GM21737 (cell line): ENCODE data around the gene URM1.

ENCODE experiments used
- ATAC-seq: cut with Tn5 transposase; IDR thresholded peaks from one replicate; pipeline ENCODE4 v1.9.1; 2021; ENCODE audit warnings: mild to moderate bottlenecking, moderate library complexity; ENCODE audit not compliant: unreplicated experiment

URM1 gene

DNA sequence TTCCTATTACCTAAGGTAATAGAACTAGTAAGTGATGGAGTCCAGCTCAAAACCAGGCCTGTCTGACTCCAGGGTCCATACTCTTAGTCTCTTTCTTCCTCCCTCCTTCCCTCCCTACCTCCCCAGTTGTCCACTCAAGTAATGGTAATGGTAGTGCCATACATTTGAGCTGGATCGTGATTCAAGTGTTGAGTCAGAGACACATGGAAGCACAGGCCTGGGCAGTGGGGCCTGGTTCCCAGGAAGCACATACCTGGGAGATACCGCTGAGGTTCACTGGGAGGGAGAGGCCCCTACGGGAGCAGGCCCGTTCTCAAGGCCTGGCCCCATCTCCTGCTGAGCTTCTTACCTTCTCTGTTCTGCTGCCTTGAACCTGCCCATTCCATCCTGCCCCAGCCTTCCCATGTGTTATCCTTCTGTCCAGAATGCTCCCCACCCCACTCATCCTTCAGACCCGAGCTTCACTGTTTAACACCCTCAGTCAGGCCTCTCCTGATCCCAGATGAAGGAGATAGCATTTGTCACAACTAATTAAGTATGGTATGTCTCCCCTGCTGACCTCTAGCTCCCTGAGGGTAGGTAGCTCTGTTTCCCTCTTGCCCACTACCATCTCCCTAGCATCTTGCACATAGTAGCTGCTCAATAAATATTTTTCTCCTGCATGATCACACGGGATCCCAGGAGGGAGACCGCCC lies 13.8 kb downstream of the URM1 start:
- ATAC-seq = no peak

DNA sequence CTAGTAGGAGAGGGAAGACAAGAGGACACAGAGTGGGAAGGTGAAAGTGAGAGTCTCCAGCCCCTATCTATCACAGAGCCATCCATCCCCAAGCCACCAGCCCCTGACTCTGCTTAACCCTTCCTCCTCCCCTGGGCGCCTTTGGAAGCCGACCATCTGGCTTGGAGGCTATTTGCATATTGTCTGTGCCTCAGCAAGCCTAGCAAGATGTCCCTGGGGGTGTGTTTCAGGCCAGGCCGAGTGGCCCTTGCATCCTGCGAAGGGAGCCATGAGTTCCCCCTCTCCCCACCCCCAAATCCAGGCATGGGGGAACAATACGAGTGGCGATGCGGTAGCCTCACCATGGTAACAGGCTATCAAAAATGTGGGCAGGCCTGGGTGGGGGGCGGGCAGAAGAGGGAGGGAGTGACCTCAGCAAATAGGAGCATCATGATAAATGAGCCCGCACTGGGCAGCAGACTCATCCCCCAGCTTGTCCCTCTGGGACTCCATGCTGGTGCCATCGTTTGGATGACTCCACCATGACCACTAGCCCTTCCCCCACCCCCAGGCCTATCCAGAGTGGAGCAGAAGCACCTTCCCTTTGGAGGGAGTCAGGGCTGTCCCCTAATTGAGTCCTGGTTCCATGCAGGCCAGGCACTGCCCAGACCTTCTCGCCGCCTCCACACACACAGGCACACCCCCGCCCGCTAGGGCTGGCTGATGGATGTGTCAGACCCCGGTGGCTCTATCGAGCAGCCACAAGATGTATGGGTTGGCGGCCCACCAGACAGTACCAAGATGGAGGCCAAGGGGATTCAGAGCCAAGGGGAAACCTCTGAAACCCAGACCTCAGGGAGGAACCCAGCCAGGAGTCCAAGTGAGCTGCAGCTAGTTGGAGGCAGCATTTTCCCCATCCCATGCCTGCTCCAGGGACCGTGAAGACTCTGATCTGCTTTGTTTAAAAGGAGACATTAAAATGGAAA lies 14.6 kb downstream of the URM1 start:
- ATAC-seq = no peak

DNA sequence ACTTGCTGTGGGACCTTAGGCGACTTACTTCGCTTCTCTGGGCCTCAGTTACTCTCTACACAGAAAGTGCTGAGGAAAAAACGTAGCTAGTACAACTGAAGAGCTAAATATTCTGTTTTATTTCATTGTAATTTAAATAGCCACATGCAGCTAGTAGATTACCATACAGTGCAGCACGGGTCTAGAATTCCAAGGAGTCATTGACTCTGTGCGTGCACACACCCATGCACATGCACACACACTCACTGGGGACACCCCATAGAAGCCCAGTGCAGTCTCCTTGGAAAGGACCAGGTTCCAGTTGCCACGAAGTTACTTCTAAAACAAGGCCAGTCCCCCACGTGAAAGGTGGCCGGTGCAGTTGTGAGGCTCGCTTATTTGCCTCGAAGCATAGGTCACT lies 17.0 kb downstream of the URM1 start:
- no peak for ATAC-seq

DNA sequence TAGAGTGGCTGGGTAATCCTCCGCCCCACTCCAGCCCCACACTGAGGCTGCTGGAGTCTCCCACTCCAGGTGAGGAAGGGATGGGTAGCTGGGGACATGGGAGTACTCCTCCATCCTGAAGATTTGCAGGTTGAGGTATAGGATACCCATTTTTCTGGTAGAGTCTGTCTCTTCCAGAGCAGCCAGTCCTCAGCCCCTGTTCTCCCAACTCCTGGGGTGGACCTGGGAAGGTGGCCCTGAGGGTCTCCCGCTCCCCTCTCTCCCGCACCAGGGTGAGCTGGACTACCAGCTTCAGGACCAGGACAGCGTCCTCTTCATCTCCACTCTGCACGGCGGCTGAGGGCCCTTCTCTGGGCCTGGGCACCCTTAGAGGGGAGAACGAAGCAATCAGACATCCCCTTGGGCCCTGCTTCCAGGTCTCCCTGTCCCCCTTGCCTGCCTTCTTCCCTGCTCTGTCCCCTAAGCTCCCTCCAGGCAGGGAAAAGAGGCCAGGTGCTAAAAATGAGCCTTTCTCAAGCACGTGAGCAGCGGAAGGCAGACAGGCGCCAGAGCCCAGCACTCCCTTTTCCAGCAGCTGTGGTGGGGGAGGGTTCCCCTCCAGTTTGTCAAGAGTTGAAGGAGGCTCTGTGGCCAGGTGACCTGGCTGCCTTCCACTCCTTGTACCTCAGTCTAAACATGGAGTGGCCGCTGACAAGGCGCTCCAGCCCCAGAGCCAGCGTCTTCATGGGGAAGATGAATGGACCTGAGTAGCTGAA lies 18.4 kb downstream of the URM1 start:
- ATAC-seq = no peak

DNA sequence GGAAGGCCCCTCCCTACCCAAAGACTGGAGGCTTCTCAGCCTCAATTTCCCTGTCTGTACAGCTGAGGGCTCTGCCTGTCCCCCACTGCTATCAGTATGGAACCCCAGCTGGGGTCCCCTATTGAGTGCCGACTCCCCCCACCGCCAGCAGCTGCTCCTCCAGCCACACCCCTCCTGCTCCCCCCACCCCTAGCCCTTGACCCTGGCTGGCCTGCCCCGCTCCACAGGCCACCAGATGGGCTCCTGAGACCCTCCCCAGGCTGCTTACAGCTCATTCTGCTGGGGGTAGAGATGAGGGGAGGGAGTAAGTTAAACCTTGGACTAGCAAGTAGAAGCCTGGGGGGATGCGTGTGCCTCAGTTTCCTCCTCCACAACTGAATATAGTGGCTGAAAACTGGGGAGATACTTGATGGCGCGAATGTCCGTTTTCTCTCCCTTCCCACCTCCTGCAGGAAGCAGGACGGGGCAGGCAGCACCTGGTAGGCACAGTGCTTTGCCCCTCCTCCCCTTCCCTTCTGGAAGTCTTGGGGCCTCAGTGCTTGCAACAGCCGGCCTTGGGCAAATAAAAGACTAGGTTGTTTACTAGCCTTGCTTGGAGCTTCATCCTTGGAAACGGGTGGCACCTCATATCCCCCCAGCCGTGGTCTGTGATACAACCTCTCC lies 19.1 kb downstream of the URM1 start:
- no peak for ATAC-seq

DNA sequence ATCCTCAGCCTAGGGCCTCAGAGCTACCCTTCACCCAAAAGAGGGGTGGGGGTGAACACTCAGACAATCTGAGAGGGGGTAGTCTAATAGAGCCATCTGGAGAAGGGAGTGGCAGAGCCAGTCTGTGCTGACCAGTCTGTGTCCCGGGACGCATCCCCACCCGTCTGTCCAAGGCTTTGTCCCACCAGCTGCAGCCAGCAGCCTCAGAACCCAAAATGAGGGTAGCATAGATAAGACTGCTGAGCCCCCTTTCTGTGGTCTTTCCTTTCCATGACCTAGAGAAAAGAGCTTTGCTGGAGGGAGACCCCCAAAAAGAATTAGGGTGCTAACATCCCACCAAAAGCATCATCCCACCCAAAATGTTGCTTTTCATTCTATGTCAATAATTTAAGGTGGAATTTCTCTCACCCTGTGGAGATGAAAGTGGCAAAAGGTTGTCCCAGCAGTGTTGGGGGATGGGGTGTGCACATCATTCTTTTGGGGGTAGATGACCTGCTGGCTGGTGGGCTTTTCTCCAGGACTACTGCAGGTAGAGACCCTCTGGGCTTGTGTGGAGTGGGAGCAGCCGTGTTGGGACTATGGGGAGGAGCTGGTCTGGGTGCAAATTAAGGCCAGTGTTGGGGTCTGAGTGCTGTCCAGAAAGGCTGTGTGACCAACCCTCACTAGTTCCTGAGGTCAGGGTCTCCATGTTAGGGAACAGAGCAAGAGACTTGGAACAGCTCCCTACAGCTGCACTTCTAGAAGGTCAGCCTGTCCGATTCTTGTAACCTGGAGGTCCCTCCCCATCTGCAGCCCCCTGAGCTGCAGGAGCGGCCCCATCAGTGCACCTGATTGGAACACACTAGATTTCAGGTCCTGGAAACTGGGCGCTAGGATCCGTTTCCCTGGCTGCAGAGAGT lies 19.9 kb downstream of the URM1 start:
- ATAC-seq = no peak

DNA sequence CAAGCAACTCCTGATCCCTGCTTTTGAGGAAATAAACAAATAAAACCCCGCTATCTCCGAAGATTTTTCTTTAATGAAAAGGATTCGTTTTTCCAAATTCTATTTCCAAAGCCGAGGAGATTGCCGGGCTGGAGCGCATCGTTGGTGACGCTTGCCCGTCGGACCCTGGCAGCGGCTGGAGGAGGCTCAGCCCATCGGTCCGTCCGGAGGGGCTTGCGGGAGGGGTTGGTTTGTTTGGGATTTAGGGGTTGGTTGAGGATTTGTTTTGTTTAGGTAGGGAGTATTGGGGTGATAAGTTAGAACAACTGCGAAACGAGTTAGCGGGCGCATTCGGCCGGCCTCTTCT lies 20.8 kb downstream of the URM1 start:
- no peak for ATAC-seq

DNA sequence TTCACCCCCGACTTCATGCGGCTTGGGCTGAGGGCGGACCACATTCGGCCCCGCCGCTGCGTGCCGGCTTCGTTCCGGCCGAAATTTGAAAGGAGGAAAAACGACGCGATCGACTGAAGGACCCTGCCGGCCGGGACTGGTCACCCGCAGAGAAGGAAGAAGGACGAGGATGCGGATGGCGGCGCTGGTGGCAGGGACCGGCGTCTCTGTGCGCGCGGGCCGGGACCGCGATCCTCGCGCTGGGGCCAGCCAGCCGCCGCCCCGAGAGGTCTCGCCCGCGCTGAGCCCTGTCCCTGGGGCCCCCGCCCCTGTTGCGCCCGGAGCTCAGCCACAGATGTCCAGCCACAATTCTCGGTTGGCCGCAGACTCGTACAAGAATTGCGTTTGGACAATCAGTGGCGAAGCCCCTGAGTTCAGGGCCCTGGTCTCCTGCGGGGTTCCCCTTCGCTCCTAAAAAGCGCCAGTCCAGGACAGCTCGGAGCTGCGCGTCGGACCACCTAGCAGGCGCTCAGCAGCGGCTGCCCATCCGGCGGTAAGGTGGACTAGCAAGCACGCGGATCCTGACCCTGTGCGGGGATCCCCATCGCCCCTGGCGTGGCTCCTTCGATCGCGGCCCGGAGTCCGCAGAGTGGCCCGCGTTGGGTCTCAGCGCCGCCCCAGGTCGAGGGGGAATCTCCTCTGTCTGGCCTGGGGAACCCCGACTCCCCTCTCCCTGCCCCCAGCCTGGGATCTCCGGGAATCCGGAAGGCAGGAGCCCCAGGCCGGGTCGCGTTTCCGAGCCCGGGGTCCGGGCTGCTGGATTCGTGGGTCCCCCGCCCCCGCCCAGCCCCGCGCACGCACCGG lies 21.3 kb downstream of the URM1 start:
- no peak for ATAC-seq

DNA sequence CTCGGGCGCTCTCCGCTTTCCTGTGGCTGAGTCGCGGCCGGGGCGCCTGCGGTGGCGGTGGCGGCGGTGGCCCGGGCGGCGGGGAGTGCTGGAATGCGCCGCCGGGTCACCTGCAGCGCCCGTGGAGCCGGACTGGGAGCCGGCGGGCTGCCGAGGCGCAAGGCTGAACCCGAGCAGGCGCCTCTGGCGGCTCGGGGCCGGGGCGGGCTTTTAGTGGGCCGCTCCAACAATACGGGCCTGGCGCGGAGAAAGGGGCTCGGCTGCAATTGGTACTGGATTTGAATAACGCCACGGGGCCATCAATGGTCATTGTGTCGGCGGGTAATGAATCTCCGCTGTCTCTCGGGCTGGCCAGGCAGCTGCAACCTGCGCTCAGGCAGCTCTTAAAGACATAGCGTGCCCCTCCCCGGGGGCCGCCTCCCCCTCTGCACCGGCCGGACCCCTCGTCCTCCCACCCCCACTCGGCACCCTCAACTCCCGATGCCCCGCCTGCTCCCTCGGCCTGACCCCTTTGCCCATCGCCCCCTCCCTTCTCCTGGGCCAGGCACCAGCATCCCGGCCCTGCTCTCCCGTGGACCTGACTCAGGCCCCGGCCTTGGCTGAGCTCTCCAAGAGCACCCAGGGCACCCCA lies 22.1 kb downstream of the URM1 start:
- no peak for ATAC-seq

DNA sequence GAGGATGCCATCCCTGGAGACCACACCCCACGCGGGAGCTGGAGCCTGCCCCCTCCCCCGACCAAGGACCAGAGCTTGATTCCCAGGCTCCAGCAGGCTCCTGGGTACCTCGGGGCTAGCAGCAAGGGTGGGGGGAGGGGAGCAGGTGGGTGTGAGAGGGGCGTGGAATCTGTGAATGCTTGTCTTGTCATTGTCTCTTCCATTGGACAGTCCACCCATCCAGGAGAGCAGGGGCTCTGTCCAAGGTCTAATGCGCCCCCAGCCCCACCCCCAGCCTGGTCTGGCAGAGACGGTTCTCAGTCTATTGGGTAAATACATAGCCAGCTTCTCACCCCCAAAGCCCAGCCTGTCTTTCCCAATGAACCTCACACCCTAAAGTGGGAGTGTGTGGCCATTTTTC lies 22.8 kb downstream of the URM1 start:
- no peak for ATAC-seq

DNA sequence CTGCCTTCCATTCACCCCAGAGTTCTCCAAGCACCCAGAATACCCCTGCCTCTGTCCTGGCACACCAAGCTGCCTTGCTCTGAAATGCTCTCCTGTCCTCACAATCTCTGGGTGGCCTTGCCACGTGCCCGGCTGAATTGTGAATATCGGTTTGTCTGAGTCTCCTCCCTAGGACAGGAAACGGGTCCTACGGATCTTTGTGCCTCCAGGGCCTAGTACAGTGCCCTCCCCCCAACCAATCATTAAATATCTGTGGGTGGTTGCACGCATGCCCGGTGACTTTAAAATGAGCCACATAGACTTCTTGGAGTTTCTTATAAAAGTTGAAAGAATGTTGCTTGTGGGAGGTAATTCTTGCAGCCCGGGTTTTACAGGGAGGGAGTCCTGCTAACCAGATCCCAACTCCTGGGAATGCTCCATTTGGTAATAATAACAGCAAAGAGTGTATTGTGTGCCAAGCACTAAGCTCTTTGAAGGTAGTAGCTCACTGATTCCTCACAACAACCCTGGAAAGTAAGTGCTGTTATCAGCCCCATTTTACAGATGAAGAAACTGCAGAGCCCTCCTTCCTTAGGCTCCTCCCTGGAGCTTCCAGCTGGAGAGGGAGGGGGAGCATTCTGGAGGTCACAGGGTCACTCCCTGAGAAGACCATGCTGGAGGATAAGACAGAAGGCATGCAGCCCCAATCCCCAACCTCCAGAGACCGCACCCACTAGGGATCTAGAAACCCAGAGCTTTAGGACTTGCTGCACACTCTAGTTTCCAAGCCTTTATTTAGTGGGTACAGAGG lies 23.4 kb downstream of the URM1 start:
- no peak for ATAC-seq

DNA sequence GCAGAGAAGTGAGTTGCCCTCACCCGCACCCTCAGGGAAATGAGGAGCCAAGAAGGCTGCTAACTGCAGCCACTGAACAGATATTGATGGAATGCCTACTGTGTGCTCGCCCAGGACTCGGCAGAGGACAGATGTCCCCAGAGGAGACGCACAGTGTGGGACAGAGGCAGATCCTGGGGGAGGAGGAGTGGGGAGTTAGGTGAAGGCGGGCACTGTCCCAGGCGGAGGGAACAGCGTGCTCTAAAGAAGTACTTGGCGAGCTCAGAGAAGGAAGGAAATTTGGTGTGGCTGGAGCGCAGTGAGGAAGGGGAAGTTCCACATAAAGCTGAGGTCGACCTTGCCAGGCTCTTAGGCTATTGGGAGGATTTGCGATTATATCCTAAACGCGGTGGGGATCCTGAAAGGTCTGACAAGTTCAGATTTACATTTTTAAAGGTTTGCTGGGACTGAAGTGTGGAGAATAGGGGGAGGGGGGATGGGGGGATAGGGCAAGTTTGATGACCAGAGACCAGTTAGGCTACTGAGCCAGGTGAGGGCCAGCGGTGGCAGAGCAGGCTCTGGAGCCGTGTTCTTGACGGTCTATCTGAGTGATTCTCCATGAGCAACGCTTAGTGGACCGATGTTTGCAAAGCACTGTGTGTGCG lies 25.9 kb downstream of the URM1 start:
- ATAC-seq = no peak

DNA sequence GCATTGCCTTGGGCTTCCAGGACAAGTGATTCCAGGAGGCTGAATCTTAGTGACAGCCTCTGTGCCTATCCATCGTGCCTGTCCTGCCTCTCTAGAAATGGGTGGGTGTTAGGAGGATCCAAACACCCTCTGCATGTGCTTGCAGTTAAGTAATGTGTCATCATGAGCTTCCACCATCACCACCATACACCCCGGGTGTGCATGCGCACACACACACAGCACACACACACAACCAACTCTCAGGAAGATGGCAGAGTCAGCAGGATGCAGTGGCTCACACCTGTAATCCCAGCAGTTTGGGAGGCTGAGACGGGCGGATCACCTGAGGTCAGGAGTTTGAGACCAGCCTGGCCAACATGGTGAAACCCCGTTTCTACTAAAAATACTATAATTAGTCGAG lies 26.7 kb downstream of the URM1 start:
- no peak for ATAC-seq

DNA sequence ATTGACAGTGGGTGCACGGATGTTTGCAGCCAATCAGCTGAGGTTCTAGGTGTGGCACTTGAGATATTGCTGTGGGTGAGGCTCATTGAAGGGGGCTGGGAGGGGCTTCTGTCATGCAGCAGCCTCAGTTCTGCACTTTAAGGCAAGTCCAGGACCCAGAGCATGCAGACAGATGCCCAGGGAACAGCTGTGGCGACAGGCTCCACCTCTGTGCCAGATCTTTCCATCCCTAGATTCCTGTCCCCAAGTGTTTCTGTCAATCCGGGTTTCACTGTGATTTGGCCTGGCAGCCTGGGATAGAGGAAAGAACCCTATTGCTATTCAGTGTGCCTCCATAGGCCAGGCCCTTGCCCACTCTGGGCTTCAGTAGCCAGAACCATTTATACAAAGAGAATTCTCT lies 28.7 kb downstream of the URM1 start:
- no peak for ATAC-seq

DNA sequence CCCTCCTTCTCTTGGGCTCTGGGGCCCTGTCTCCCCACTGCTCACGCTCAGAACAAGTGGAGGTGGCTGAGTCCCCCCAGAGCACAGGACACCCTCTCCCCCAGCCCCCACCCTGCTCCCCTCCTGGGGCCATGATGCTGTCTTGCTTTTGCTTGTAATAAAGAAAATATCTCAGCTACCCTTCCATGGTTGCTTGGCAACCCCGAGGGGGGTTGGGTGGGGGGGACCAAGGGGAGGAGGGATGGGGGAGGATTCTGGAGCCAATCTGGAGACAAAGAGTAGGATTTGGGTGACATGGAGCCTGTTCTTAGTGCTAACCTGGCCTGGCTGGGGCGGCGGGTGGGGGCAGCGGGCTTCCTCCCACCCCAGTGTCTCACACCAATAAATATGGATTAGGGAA lies 33.4 kb downstream of the URM1 start:
- ATAC-seq = no peak

DNA sequence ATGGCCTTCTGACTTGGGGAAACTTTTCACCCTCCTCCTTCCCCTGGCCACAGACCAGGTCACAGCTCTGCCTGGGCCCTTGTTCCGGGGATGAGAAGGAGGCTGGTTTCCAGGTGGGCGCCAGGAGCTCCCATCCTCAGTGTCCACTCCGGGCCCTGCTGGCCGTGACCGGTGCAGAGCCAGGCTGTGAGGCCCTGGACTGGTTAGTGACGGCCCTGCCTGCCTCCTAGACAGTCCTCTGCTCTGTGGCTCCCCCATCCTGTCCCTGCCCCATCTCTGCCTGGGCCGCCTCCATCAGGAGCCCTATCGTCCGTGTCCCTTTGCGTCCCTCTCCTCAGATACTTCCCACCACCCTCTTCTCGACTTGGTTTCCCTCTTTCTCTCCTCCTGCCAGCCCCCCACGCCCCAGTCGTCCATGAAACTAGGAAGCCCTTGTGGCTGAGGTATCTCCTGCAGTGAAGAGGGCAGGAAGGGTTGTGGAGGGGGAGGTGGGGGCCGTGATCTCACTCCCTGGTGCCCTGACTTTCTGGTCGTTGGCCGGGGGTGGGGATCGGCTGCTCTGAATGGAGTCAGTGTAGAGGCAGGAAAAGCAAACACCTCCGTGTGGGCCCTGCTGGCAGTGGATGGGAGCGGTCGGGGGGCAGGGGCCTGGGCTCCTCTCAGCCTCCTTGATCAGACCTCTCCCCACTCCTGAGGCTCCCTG lies 34.1 kb downstream of the URM1 start:
- ATAC-seq = no peak

DNA sequence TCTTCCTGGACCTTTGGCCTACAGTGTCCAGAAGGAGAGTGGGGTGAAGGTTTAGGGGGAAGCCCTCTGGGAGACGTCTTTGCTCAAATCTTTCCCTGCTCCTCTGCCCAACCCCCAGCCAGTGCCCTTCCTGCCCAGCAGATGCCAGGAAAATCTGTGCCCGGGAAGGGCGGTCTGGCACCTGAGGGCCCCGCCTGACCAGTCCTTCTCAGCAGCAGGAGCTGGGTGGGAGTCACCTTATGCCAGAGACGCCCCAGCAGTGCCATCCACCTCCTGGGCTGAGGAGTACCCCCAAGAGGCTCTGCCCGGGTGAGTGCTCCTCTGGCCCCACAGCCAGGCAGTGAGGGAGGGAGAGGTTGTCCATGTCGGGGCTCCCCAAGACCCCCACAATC lies 34.6 kb downstream of the URM1 start:
- no peak for ATAC-seq
